ENCODE measurements around the gene SCUBE2. TPM values are rescaled to one million over a fixed set of nuclear protein-coding genes. Genes with fewer than 3 reads are reported as not detected.

The SCUBE2 gene
- total and polyA plus RNA-seq, 12 donors: 0.22 to 4.1 (median 1.5) TPM

GRCh38 chr11:9040410-9040809, 51.0 kb downstream of the SCUBE2 start:
- Histone ChIP-seq H3K36me3 (no peaks in the 10 kb centered on the region), H3K4me1 (peaks cover 0 to 13% (median 0%) of the 10 kb centered on the region in 9 donors), H3K9me3 (no peaks in the 10 kb centered on the region), H3K4me3 (no peak overlapping the region), H3K27me3 (peaks cover 0 to 5% (median 0%) of the 10 kb centered on the region in 7 donors), H3K27ac (no peak overlapping the region)
- 93 to 96% methylated on average over 10 of the region's 10 CpGs for WGBS, 2 donors
- no peak for TF ChIP-seq CTCF (IDR thresholded peaks at IDR 0.05)
- ATAC-seq: no peak
- no peak for DNase-seq
- intact Hi-C loops (cut with DNase I): no loop called here

GRCh38 chr11:9039863-9040262, 51.5 kb downstream of the SCUBE2 start:
- H3K4me3 ChIP-seq: no peak overlapping the region
- WGBS, 2 donors: 96 to 98% methylated on average over 19 of the region's 19 CpGs
- H3K27me3 ChIP-seq: peaks cover 0 to 5% (median 0%) of the 10 kb centered on the region in 7 donors
- TF ChIP-seq CTCF (IDR thresholded peaks at IDR 0.05): no peak
- DNase-seq (no peak), ATAC-seq (no peak)
- H3K36me3 ChIP-seq: no peaks in the 10 kb centered on the region
- no peak overlapping the region for H3K27ac ChIP-seq
- intact Hi-C loops (cut with DNase I): no loop called here
- H3K9me3 ChIP-seq: no peaks in the 10 kb centered on the region
- H3K4me1 ChIP-seq: peaks cover 0 to 13% (median 0%) of the 10 kb centered on the region in 9 donors

GRCh38 chr11:9039198-9039597, 52.2 kb downstream of the SCUBE2 start:
- Histone ChIP-seq H3K4me1 (peaks cover 0 to 13% (median 0%) of the 10 kb centered on the region in 9 donors), H3K27ac (peak overlapping the region in 1 of 10 donors; percentile 65), H3K27me3 (peaks cover 0 to 5% (median 0%) of the 10 kb centered on the region in 7 donors), H3K36me3 (no peaks in the 10 kb centered on the region), H3K4me3 (no peak overlapping the region), H3K9me3 (no peaks in the 10 kb centered on the region)
- 93 to 96% methylated on average over 9 of the region's 9 CpGs for WGBS, 2 donors
- intact Hi-C loops (cut with DNase I): no loop called here
- DNase-seq (no peak), ATAC-seq (no peak)
- no peak for TF ChIP-seq CTCF (IDR thresholded peaks at IDR 0.05)

- WGBS, 2 donors: 96% methylated on average over 3 of the region's 3 CpGs
- H3K4me3 ChIP-seq: no peak overlapping the region
- intact Hi-C loops (cut with DNase I): no loop called here
- peak overlapping the region in 1 of 10 donors; percentile 65 for H3K27ac ChIP-seq
- no peak for TF ChIP-seq CTCF (IDR thresholded peaks at IDR 0.05)
- H3K27me3 ChIP-seq: peaks cover 0 to 5% (median 0%) of the 10 kb centered on the region in 7 donors
- DNase-seq: no peak
- H3K9me3 ChIP-seq: no peaks in the 10 kb centered on the region
- peak in 2 of 8 donors; percentile 39 to 49 for ATAC-seq
- no peaks in the 10 kb centered on the region for H3K36me3 ChIP-seq
- peaks cover 0 to 13% (median 0%) of the 10 kb centered on the region in 9 donors for H3K4me1 ChIP-seq
These were observed 52.9 kb downstream of the SCUBE2 start for GRCh38 chr11:9038541-9038940.

All from heart right ventricle (tissue), 16 donors.